ENCODE measurements around the gene MS4A10.

GRCh38 chr11:60840470-60841430 is 55.6 kb downstream of the MS4A10 start:
- TF ChIP-seq CTCF (IDR thresholded peaks at IDR 0.05; ENCODE audit: low read depth, low read length, missing input control): no peak
- TF ChIP-seq TAF1 (conservative IDR thresholded peaks at IDR 0.05): no peak
